ENCODE results near the gene HDGFL2. TPM values are rescaled to one million over a fixed set of nuclear protein-coding genes. Genes with fewer than 3 reads are reported as not detected.

The HDGFL2 gene
- total RNA-seq, 1 donor = 60.9 TPM

- no peak for DNase-seq (ENCODE audit: low read depth)
- no peak for TF ChIP-seq CTCF (IDR thresholded peaks at IDR 0.05; ENCODE audit: insufficient read depth, low read depth, low read length)
- no peak overlapping the region for H3K4me3 ChIP-seq (ENCODE audit: low read depth, low read length)
Observed at GRCh38 chr19:4548238-4548584, 76.1 kb downstream of the HDGFL2 start.

- no peak overlapping the region for H3K4me3 ChIP-seq (ENCODE audit: low read depth, low read length)
- DNase-seq (ENCODE audit: low read depth) = no peak
- TF ChIP-seq CTCF (IDR thresholded peaks at IDR 0.05; ENCODE audit: insufficient read depth, low read depth, low read length) = no peak
Observed at GRCh38 chr19:4550018-4550417, 77.9 kb downstream of the HDGFL2 start.

- H3K4me3 ChIP-seq (ENCODE audit: low read depth, low read length) = no peak overlapping the region
- no peak for TF ChIP-seq CTCF (IDR thresholded peaks at IDR 0.05; ENCODE audit: insufficient read depth, low read depth, low read length)
- no peak for DNase-seq (ENCODE audit: low read depth)
Observed at GRCh38 chr19:4550479-4551050, 78.5 kb downstream of the HDGFL2 start.

Small RNA genes lying within 50 kb of the gene (small RNA-seq; reads per million reads assigned to genes)
- not detected for gene MIR4746

Other genes starting within 250 kb of the HDGFL2 start
- gene EBI3, start 242.8 kb upstream of the HDGFL2 start, total RNA-seq = 1.3 TPM in 1 of 2 replicates, not detected in the other
- 13.0 and 19.0 TPM in 2 replicates for gene YJU2, start 225.2 kb upstream of the HDGFL2 start, total RNA-seq
- not detected in 2 replicates for gene SHD, start 193.0 kb upstream of the HDGFL2 start, total RNA-seq
- not detected in 2 replicates for gene TMIGD2, start 169.9 kb upstream of the HDGFL2 start, total RNA-seq
- 8.6 and 9.3 TPM in 2 replicates for gene FSD1, start 167.7 kb upstream of the HDGFL2 start, total RNA-seq
- 9.9 and 10.6 TPM in 2 replicates for gene STAP2, start 133.5 kb upstream of the HDGFL2 start, total RNA-seq
- 4.3 and 8.1 TPM in 2 replicates for gene MPND, start 128.7 kb upstream of the HDGFL2 start, total RNA-seq
- 65.2 and 72.5 TPM in 2 replicates for gene SH3GL1, start 71.8 kb upstream of the HDGFL2 start, total RNA-seq
- 9.9 and 11.6 TPM in 2 replicates for gene CHAF1A, start 69.7 kb upstream of the HDGFL2 start, total RNA-seq
- gene UBXN6, start 14.5 kb upstream of the HDGFL2 start, total RNA-seq = 104 and 117 TPM in 2 replicates
- 0.32 and 0.43 TPM in 2 replicates for gene PLIN4, start 46.2 kb downstream of the HDGFL2 start, total RNA-seq
- not detected in 2 replicates for gene PLIN5, start 62.9 kb downstream of the HDGFL2 start, total RNA-seq
- gene LRG1, start 67.7 kb downstream of the HDGFL2 start, total RNA-seq = not detected in 2 replicates
- gene SEMA6B, start 87.4 kb downstream of the HDGFL2 start, total RNA-seq = under 0.01 TPM in 2 replicates
- 4.2 and 4.3 TPM in 2 replicates for gene TNFAIP8L1, start 167.2 kb downstream of the HDGFL2 start, total RNA-seq
- gene MYDGF, start 198.0 kb downstream of the HDGFL2 start, total RNA-seq = 179 and 205 TPM in 2 replicates

Data from fibroblast of villous mesenchyme (primary cell).